ENCODE measurements around the gene COL6A2. TPM values are rescaled to one million over a fixed set of nuclear protein-coding genes. Genes with fewer than 3 reads are reported as not detected.

The COL6A2 gene
- total and polyA plus RNA-seq, 2 experiments from 2014 or later = 28.4 to 89.2 TPM

DNA sequence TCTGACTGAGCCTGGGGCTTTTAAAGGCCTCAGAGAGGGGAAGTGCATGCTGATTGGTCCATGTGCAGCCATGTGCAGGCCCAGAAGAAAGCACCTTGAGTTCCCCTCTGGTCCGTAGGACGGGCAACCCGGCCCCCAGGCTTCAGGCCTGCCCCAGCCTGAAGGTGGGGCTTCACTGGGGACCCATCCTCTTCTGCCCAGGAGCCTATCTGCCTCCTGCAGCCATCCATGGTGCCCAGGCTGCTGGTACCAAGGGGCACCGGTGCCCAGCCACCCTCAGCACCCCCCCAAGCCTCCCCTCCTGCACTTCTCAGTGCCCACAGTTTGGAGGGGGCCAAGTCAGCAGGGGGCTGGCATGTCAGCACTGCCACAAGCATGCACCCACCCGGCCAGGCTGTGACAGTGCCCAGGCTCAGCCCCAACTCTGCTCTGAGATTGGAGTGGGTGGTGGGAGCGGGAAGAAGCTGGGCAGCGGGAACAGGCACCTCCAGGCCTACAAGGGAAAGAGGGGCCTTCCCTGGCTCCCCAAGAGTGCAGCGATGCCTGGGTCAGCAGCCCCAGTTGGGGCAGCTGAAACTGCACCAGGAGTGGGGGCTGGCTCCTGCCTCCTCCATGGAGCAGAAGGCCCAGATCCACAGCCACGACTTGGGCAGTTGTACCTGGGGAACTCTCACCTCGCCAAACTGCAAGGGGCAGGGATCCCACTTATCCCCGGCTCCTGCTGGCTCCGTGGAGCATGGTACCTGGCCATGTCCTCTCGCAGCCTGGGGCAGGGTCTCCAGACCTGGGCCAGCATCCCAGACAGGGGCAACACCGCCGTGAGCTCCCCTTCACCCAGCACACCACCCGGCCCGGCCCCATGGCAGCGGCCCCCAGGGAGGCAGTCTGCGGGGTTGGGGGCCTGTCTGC lies 11.7 kb downstream of the COL6A2 start:
- Mint-ChIP-seq H3K27me3 (ENCODE audit: insufficient read depth, low read depth, poor library complexity) (no peaks in the 10 kb centered on the region), H3K36me3 (ENCODE audit: low read depth) (peaks cover 37% of the 10 kb centered on the region), H3K4me3 (no peak overlapping the region), H3K4me1 (peaks cover 4% of the 10 kb centered on the region; the same call in 2 of the 3 replicates), H3K9me3 (peaks cover 25% of the 10 kb centered on the region), H3K27ac (no peak overlapping the region)
- TF ChIP-seq ZNF114 (CRISPR knock-in tag; IDR thresholded peaks at IDR 0.05) (no peak), EZH2phosphoT487 (IDR thresholded peaks at IDR 0.05; ENCODE audit: unreplicated experiment) (no peak), JUNB (IDR thresholded peaks at IDR 0.05; ENCODE audit: unreplicated experiment) (no peak), NANOG (IDR thresholded peaks at IDR 0.05; ENCODE audit: borderline replicate concordance) (no peak), EZH2 (IDR thresholded peaks at IDR 0.05; ENCODE audit: low read depth, unreplicated experiment) (no peak), CREB1 (CRISPR knock-in tag; IDR thresholded peaks at IDR 0.05; ENCODE audit: low read depth) (no peak), ZNF331 (CRISPR knock-in tag; IDR thresholded peaks at IDR 0.05; ENCODE audit: low read depth) (no peak)
- TF ChIP-seq, protein P1, sequence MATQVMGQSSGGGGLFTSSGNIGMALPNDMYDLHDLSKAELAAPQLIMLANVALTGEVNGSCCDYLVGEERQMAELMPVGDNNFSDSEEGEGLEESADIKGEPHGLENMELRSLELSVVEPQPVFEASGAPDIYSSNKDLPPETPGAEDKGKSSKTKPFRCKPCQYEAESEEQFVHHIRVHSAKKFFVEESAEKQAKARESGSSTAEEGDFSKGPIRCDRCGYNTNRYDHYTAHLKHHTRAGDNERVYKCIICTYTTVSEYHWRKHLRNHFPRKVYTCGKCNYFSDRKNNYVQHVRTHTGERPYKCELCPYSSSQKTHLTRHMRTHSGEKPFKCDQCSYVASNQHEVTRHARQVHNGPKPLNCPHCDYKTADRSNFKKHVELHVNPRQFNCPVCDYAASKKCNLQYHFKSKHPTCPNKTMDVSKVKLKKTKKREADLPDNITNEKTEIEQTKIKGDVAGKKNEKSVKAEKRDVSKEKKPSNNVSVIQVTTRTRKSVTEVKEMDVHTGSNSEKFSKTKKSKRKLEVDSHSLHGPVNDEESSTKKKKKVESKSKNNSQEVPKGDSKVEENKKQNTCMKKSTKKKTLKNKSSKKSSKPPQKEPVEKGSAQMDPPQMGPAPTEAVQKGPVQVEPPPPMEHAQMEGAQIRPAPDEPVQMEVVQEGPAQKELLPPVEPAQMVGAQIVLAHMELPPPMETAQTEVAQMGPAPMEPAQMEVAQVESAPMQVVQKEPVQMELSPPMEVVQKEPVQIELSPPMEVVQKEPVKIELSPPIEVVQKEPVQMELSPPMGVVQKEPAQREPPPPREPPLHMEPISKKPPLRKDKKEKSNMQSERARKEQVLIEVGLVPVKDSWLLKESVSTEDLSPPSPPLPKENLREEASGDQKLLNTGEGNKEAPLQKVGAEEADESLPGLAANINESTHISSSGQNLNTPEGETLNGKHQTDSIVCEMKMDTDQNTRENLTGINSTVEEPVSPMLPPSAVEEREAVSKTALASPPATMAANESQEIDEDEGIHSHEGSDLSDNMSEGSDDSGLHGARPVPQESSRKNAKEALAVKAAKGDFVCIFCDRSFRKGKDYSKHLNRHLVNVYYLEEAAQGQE (IDR thresholded peaks at IDR 0.05; ENCODE audit: unreplicated experiment) = no peak
- TF ChIP-seq, protein P2, sequence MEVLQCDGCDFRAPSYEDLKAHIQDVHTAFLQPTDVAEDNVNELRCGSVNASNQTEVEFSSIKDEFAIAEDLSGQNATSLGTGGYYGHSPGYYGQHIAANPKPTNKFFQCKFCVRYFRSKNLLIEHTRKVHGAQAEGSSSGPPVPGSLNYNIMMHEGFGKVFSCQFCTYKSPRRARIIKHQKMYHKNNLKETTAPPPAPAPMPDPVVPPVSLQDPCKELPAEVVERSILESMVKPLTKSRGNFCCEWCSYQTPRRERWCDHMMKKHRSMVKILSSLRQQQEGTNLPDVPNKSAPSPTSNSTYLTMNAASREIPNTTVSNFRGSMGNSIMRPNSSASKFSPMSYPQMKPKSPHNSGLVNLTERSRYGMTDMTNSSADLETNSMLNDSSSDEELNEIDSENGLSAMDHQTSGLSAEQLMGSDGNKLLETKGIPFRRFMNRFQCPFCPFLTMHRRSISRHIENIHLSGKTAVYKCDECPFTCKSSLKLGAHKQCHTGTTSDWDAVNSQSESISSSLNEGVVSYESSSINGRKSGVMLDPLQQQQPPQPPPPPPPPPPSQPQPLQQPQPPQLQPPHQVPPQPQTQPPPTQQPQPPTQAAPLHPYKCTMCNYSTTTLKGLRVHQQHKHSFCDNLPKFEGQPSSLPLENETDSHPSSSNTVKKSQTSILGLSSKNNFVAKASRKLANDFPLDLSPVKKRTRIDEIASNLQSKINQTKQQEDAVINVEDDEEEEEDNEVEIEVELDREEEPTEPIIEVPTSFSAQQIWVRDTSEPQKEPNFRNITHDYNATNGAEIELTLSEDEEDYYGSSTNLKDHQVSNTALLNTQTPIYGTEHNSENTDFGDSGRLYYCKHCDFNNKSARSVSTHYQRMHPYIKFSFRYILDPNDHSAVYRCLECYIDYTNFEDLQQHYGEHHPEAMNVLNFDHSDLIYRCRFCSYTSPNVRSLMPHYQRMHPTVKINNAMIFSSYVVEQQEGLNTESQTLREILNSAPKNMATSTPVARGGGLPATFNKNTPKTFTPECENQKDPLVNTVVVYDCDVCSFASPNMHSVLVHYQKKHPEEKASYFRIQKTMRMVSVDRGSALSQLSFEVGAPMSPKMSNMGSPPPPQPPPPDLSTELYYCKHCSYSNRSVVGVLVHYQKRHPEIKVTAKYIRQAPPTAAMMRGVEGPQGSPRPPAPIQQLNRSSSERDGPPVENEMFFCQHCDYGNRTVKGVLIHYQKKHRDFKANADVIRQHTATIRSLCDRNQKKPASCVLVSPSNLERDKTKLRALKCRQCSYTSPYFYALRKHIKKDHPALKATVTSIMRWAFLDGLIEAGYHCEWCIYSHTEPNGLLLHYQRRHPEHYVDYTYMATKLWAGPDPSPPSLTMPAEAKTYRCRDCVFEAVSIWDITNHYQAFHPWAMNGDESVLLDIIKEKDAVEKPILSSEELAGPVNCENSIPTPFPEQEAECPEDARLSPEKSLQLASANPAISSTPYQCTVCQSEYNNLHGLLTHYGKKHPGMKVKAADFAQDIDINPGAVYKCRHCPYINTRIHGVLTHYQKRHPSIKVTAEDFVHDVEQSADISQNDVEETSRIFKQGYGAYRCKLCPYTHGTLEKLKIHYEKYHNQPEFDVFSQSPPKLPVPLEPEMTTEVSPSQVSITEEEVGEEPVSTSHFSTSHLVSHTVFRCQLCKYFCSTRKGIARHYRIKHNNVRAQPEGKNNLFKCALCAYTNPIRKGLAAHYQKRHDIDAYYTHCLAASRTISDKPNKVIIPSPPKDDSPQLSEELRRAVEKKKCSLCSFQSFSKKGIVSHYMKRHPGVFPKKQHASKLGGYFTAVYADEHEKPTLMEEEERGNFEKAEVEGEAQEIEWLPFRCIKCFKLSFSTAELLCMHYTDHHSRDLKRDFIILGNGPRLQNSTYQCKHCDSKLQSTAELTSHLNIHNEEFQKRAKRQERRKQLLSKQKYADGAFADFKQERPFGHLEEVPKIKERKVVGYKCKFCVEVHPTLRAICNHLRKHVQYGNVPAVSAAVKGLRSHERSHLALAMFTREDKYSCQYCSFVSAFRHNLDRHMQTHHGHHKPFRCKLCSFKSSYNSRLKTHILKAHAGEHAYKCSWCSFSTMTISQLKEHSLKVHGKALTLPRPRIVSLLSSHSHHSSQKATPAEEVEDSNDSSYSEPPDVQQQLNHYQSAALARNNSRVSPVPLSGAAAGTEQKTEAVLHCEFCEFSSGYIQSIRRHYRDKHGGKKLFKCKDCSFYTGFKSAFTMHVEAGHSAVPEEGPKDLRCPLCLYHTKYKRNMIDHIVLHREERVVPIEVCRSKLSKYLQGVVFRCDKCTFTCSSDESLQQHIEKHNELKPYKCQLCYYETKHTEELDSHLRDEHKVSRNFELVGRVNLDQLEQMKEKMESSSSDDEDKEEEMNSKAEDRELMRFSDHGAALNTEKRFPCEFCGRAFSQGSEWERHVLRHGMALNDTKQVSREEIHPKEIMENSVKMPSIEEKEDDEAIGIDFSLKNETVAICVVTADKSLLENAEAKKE (CRISPR knock-in tag; IDR thresholded peaks at IDR 0.05) = no peak
- TF ChIP-seq, protein P3, sequence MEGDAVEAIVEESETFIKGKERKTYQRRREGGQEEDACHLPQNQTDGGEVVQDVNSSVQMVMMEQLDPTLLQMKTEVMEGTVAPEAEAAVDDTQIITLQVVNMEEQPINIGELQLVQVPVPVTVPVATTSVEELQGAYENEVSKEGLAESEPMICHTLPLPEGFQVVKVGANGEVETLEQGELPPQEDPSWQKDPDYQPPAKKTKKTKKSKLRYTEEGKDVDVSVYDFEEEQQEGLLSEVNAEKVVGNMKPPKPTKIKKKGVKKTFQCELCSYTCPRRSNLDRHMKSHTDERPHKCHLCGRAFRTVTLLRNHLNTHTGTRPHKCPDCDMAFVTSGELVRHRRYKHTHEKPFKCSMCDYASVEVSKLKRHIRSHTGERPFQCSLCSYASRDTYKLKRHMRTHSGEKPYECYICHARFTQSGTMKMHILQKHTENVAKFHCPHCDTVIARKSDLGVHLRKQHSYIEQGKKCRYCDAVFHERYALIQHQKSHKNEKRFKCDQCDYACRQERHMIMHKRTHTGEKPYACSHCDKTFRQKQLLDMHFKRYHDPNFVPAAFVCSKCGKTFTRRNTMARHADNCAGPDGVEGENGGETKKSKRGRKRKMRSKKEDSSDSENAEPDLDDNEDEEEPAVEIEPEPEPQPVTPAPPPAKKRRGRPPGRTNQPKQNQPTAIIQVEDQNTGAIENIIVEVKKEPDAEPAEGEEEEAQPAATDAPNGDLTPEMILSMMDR (conservative IDR thresholded peaks at IDR 0.05; ENCODE audit: low read depth in 2 of 2) = no peak
- Histone ChIP-seq H3K79me2 (replicated peaks; ENCODE audit: insufficient read depth) (peaks cover 24% of the 10 kb centered on the region; the same call in 1 of the 2 replicates), H3K4me3 (no peak overlapping the region), H3K36me3 (ENCODE audit: insufficient read depth) (peaks cover 9% of the 10 kb centered on the region), H3K4me1 (ENCODE audit: insufficient read depth) (peaks cover 6% of the 10 kb centered on the region; the same call in 1 of the 2 replicates), H3K27me3 (ENCODE audit: insufficient read depth) (no peaks in the 10 kb centered on the region), H3F3A (replicated peaks; ENCODE audit: low read depth) (no peaks in the 10 kb centered on the region), H3K9me2 (ENCODE audit: insufficient read depth) (no peaks in the 10 kb centered on the region), H3K4me2 (no peak overlapping the region), H2AFZ (no peak overlapping the region), H3K27ac (ENCODE audit: low read depth) (no peak overlapping the region), H4K20me1 (replicated peaks; ENCODE audit: insufficient read depth) (no peaks in the 10 kb centered on the region)
- no peak for DNase-seq (ENCODE audit: low spot score)
- ATAC-seq = no peak

Data from GM23338 (cell line).